GM12872 (cell line): ENCODE data around the gene BIN1.
A peak's percentile ranks its signal among the peaks of the same experiment; 100 is the strongest.

Source experiments
- TF ChIP-seq, protein P1 (sequence below): IDR thresholded peaks from 3 replicates; pipeline ENCODE4 v1.5.1; 2011; ENCODE audit warnings: low read depth, mild to moderate bottlenecking, low read length, moderate library complexity; ENCODE audit not compliant: insufficient read depth

Gene BIN1

DNA sequence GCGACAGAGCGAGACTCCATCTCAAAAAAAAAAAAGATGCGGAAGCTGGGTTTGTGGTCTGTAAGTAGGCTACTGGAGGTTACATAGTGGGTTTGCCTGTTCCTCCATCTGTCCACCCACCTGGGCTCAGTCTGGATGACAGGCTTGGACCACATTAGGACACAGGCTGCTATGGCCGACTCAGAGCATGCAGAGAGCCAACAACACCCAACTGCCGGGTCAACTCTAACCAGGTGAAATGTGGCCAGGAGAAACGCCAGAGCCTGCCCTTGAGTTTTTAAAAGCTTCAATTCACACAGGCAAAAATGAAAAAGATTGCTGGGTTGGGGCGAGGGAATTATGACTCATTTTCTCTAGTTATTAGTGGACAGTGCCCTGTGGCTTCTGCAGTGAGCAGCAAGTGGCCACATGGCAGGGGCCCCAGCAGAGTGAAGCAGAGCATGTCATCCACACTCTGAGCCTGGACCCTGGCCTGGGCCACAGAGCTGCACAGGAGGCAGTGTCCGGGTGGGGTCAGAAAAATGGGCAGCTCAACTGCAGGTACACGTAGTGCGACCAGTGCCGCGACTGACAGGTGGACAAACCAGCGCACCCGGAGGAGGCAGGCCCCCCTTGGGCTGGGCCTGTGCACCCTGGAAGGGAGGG lies 67.4 kb downstream of the BIN1 start:
- TF ChIP-seq, protein P1, sequence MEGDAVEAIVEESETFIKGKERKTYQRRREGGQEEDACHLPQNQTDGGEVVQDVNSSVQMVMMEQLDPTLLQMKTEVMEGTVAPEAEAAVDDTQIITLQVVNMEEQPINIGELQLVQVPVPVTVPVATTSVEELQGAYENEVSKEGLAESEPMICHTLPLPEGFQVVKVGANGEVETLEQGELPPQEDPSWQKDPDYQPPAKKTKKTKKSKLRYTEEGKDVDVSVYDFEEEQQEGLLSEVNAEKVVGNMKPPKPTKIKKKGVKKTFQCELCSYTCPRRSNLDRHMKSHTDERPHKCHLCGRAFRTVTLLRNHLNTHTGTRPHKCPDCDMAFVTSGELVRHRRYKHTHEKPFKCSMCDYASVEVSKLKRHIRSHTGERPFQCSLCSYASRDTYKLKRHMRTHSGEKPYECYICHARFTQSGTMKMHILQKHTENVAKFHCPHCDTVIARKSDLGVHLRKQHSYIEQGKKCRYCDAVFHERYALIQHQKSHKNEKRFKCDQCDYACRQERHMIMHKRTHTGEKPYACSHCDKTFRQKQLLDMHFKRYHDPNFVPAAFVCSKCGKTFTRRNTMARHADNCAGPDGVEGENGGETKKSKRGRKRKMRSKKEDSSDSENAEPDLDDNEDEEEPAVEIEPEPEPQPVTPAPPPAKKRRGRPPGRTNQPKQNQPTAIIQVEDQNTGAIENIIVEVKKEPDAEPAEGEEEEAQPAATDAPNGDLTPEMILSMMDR: no peak

DNA sequence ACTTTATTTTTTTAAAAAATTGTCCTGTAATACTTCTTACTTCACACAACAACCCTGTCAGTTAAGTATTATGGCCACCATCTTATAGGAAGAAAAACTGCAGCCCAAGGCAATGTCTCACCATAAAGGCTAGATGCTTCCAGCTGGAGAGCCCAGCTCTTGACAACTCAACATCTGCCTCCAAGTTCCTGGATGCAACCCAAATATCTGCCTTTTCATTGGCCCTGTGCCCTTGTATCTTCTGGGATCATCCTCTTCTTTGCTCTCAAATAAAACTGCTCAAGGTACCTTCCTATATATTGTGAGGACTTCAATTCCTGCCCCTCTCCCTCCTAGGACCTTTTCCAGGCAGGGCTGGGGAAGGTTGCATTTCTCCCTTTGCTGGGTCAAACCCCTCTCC lies 69.5 kb downstream of the BIN1 start:
- TF ChIP-seq, protein P1: no peak

DNA sequence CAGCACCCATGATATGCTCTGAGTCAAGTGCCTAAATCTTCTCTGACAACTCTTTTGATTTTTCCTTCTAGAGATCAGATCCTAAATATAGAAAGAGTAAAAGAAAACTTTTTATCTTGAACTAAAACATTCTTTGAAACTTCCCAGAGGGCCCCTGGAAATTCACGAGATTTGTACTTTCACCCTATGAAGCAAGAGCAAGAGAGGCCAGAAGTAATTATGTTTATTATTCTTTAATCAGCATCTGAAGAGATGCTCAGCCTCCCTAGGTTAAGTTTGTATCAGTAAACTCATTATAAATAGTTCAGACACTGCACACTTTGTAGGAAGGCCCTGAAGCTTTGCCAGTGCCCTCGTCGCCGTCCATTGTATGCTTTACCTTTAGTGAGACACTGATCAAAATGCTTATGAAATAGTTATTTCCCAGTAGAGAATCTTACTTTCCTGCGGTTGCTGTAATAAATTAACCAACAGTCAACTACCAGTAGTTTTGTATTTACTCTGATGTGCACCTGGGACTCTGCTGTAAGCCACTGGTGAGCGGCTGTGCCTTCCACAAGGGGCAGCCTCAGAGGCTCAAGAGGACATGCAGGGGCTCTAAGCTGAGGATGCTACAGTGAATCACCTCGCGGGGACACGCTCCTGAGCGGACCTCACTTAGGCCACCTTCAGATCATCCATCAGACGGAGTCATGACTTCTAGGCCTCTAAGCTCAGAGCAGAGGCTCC lies 71.9 kb downstream of the BIN1 start:
- TF ChIP-seq, protein P1: peak; percentile 40; the same call in 1 of the 3 replicates

DNA sequence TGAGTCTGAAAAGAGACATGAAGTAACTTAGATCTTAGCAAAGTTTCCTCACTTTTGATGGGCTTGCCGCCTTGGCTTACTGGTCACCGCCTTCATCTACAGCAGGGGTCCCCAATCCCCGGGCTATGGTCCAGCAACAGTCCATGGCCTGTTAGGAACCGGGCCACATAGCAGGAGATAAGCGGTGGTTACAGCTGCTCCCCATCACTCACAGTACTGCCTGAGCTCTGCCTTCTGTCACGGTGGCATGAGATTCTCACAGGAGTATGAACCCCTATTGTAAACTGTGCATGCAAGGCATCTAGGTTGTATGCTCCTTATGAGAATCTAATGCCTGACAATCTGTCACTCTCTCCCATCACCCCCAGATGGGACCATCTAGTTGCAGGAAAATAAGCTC lies 72.9 kb downstream of the BIN1 start:
- TF ChIP-seq, protein P1: no peak

DNA sequence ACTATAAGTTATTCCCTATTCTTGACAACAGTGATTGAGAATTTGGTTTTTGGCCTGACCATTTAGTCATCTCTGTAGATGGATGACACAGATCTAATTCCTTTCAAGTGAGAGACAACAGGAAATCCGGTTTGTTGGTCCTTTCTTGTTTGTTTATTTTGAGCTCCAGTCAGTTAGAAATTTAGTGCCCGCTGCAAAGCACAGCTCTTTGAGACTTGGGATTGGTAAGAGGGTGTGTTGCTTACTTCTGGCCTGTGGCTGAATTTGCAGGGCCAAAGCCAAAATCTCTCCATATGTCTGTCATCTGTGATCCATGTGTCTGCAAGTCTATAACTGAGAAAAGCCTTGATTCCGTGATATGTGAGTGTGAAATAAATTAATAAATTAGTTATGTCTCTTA lies 74.3 kb downstream of the BIN1 start:
- TF ChIP-seq, protein P1: no peak

DNA sequence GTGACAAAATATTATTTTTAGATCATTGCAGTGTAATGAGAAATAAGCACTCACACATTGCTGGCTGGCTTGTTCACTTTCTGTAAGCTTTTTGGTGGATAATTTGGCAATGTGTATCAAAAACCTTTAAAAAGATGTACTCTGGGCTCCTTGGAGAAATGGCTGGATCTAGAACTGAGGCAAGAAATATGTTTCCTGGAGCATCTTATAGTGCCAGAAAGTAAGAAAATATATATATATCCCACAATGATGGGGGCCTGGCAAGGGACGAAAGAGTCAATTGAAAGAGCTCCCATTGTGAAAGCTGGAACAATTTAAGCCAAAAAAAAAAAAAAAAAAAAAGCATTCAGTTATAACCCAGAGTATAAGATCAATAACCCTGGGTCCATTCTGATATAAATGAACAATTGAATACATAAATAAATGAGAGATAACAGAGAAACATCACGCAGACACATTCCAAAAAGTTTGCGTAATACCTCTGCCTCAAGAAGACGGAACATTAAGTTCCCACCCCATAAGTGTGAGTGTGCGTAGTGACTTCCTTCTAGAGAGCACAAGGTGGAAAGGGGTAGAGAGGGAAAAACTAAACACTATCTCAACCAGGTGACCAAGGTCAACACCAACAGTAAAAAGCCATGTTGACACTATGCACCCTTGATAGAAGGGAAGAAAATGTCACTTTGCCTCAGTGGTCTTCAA lies 77.5 kb downstream of the BIN1 start:
- TF ChIP-seq, protein P1: no peak

DNA sequence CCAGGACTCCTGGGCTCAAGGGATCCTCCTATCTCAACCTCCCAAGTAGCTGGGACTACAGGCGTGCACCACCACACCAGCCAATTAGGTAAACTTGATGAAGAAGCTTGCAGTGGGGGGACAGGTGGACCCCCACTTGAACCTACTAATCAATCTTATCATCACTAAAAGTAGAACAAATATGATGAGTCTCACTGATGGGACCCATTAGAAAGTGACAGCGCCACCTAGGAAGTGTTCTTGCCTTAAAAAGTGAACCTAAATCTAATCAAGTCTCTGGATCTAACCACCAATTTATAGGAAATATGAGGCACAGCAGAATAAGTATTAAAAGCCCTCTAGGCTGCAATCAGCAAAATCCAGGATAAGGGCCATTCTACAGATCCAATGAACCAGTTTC lies 79.2 kb downstream of the BIN1 start:
- TF ChIP-seq, protein P1: peak; percentile 19; the same call in 2 of the 3 replicates
